ENCODE measurements around the gene FGD4.

Gene FGD4

GRCh38 chr12:32399370-32400113, at the start of gene FGD4:
Gene FGD4 (plus strand): TSS chr12:32399558.
- peak within 1 kb of the TSS; percentile 65 for H3K4me3 ChIP-seq (ENCODE audit: low read depth, low read length)
- DNase-seq (ENCODE audit: low read depth), result peak; percentile 38

DNA sequence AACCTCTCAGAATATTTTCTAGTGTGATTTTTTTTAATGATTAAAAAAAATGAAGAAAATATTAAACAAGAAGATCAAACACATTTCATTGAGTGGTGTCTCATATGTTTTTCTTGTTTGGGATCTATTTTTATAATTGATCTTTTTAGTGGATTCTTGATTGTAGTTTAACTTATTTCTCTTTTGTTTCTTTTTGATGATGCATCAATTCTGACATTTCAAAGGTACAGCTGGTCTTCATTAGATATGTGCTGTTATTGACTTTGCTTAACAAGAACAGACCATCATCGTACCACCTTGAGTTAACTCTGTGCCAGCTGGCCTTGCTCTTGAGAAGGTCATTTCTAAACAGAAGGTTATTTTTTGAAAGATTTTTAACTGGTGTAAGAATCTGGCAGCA, 45.8 kb upstream of the FGD4 start:
- H3K4me3 ChIP-seq (ENCODE audit: low read depth, low read length), result no peak overlapping the region
- no peak for DNase-seq (ENCODE audit: low read depth)

DNA sequence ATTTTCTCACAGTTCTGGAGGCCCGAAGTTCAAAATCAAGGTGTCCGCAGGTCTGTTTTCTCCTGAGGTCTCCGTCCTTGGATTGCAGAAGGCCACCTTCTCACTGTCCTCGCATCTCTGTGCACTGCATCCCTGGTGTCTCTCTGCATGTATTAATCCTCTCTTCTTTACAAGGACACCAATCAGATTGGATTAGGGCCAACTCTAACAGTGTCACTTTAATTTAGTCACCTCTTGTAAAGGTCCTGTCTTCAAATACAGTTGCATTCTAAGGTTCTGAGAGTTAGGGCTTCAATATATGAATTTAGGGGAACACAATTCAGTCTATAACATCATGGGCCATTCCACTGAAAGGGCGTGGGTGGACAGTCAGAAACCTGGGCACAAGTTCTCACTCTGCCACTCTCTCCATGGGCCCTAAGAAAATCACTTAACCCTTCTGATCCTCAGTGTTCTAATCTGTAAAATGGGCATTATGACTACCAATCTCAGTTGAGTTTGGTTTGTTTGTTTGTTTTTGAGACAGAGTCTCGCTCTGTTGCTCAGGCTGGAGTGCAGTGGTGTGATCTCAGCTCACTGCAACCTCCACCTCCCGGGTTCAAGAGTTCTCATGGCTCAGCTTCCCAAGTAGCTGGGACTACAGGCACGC, 41.6 kb upstream of the FGD4 start:
- no peak for DNase-seq (ENCODE audit: low read depth)
- H3K4me3 ChIP-seq (ENCODE audit: low read depth, low read length), result no peak overlapping the region

DNA sequence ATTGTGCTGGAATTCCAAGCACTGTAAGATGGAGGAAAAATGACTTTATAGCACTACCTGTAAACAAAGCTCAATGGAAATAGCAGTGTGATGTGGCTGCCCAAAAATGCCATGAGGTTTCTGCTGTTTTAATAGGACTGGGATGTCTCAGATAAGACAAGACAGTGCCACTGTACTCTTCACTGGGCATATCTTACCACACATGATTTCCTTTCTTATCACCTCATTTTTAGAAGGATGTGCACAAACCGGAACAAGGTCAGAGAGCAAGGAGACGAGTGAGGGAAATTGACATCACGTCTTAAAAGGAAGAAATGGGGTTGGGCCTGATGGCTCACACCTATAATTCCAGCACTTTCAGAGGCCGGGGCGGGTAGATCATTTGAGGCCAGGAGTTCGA, 38.4 kb upstream of the FGD4 start:
- H3K4me3 ChIP-seq (ENCODE audit: low read depth, low read length), result no peak overlapping the region
- DNase-seq (ENCODE audit: low read depth), result no peak

GRCh38 chr12:32362892-32363291, 36.5 kb upstream of the FGD4 start:
- no peak for DNase-seq (ENCODE audit: low read depth)
- no peak overlapping the region for H3K4me3 ChIP-seq (ENCODE audit: low read depth, low read length)

DNA sequence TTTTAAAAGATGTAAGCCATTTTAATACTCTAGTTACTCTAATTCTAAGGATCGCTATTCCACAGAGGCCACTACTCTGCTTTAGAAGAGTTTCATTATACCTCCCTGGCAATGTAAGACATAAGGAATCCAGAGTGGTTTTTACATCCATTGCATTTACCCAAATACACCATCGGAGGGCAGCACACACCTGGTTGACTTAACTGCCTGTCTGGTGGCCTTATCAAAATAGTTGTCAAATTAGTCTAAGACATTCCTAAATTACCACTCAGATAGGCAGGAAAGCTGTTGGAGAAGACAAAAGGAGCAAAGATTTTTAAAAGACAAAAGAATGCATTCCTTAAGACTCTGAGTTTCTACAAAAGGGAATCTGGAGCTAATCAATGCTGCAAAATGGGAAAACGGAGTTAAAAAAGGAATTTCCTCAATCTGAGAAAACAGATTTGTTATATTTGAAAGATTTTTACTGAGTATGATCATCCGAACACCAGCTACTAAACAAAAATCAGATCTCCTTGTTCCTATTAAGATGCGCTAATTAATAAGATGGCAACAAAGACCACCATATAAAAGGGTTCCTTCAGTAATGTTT, 33.8 kb upstream of the FGD4 start:
- no peak overlapping the region for H3K4me3 ChIP-seq (ENCODE audit: low read depth, low read length)
- peak; percentile 27 for DNase-seq (ENCODE audit: low read depth)

DNA sequence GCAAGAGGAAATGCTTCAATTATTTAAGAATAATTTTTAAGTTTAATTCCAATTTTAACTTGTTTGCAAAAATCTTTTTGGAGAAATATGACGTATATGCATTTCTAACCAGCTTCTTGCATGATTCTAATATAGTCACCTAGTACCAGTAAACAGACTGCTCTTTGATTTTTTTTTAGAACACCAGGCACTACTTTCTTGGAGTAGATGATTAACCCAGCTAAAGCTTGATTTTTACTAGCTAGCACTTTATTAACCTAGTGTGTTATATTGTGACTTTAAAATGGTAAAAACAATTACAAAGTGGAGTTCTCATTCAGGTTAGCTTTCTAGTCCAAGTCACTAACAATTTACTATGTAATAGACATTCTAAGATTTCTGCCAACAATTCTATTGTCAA, 32.6 kb upstream of the FGD4 start:
- DNase-seq (ENCODE audit: low read depth), result no peak

GRCh38 chr12:32367381-32367780, 32.0 kb upstream of the FGD4 start:
- no peak for DNase-seq (ENCODE audit: low read depth)
- no peak overlapping the region for H3K4me3 ChIP-seq (ENCODE audit: low read depth, low read length)

More for the DNA sequence above, 32.6 kb upstream of the FGD4 start:
- H3K4me3 ChIP-seq (ENCODE audit: low read depth, low read length), result no peak overlapping the region

- H3K4me3 ChIP-seq (ENCODE audit: low read depth, low read length), result no peak overlapping the region
- DNase-seq (ENCODE audit: low read depth), result peak; percentile 7
These were observed 30.2 kb upstream of the FGD4 start for GRCh38 chr12:32369202-32369601.

DNA sequence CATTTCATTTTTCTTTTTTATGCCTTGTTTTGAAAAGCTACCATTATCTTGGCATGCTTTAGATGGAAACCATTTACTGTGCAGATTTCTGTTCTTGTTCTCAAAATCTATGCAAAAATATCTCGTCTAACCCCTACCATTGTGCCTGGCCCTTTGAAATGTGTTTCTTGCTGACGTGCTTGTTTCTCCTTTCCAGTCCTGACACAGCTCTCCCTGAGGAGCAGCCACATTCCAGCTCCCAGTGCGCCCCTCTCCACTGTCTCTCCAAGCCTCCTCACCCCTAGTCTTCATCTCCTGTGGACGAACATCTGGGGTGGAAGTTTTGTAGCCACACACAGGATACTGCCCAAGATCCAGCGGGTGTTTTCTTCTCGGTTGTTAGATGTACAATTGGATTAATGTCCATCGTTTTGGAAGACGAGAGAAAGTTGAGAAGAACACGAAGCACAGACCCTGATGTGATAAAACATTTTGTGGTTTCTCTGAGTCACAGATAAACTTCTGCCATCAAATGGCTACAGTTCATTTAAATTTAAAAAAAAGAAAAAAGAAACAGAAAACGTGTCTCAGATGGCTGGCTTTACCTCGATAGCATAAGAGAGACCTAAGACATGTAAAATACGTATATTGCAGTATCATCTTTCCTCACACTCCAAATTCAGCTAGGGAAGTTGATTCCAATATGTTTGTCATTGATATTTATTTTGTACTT, 21.9 kb upstream of the FGD4 start:
- no peak overlapping the region for H3K4me3 ChIP-seq (ENCODE audit: low read depth, low read length)
- no peak for DNase-seq (ENCODE audit: low read depth)

GRCh38 chr12:32379213-32379612, 20.1 kb upstream of the FGD4 start:
- no peak overlapping the region for H3K4me3 ChIP-seq (ENCODE audit: low read depth, low read length)
- no peak for DNase-seq (ENCODE audit: low read depth)

- no peak overlapping the region for H3K4me3 ChIP-seq (ENCODE audit: low read depth, low read length)
- DNase-seq (ENCODE audit: low read depth), result no peak
These were observed 19.7 kb upstream of the FGD4 start for GRCh38 chr12:32379667-32380066.

- DNase-seq (ENCODE audit: low read depth), result no peak
These were observed 17.1 kb upstream of the FGD4 start for GRCh38 chr12:32382226-32382625.

DNA sequence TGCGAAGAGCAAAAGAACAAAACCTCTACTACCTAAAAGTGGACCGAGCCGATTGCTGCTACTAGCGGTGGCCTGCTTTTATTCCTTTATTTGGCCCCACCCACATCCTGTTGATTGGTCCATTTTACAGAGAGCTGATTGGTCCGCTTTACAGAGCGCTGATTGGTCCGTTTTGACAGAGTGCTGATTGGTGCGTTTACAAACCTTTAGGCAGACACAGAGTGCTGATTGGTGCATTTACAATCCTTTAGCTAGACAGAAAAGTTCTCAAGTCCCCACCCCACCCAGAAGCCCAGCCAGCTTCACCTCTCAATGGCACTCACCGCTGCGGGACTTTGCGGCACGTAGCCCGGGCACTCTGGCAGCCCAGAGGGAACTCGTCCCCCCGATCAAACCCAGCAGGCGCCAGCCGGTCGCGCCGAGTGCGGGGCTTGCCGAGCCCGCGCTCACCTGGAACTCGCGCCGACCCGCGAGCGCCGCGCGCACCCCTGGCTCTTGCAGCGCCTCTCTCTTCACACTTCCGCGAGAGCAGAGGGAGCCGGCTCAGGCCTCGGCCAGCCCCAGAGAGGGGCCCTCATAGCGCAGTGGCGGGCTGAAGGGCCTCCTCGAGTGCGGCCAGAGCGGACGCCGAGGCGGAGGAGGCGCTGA, 8.7 kb upstream of the FGD4 start:
- no peak for DNase-seq (ENCODE audit: low read depth)
- peak overlapping the region; percentile 42 for H3K4me3 ChIP-seq (ENCODE audit: low read depth, low read length)

More at GRCh38 chr12:32382226-32382625, 17.1 kb upstream of the FGD4 start:
- no peak overlapping the region for H3K4me3 ChIP-seq (ENCODE audit: low read depth, low read length)

DNA sequence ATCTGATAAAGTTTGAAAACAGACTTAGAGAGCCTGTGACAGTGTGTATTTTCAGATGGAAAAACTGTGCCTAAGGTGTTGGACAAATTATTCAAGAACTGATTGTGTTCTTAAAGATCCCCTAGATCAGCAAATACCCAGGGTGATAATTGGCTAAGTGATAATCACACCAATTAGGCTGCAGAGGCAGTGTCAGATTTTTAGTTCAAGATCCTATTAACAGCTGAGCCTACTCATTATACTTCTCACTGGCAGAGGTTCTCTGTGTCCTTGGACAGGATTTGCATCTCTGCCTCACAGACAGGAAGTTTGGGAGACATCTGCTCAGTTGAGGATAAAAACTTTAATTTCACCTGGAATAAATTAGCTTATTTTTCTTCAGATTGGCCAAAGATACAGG, 4.3 kb upstream of the FGD4 start:
- no peak overlapping the region for H3K4me3 ChIP-seq (ENCODE audit: low read depth, low read length)
- no peak for DNase-seq (ENCODE audit: low read depth)

GRCh38 chr12:32397696-32398095, 1.7 kb upstream of the FGD4 start:
- no peak for DNase-seq (ENCODE audit: low read depth)
- no peak overlapping the region for H3K4me3 ChIP-seq (ENCODE audit: low read depth, low read length)

- DNase-seq (ENCODE audit: low read depth), result no peak
- no peak overlapping the region for H3K4me3 ChIP-seq (ENCODE audit: low read depth, low read length)
These were observed 1.2 kb upstream of the FGD4 start for GRCh38 chr12:32398181-32398580.

GRCh38 chr12:32398816-32399369, 465 bp upstream of the FGD4 start:
- peak overlapping the region; percentile 65 for H3K4me3 ChIP-seq (ENCODE audit: low read depth, low read length)
- DNase-seq (ENCODE audit: low read depth), result no peak

DNA sequence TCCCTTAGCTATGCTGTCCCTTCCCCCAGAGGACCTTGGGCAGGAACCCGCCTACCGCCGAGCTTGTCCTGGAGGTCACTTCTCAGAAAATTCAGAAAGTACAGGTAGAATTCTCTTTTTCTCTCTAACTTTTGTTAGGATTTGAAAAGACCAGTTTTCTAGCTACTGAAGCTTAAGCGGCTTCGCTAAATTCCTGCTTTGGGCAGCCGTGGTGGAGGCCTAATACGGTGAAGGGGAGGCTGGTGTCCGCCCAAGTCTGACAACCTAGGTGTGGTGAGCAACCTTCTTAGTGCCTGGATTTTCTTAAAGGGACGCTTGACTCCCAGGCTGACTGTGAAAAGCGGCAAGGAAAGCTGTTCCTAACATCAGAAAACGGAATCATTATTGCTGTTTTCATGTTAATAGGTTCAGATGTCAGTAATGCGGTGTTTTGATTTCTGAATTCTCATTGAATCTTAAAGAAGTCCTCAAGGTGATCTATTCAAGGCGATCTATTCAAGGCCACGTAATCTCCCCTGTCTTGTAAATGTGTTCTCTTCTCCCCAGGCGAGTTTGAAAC, 835 bp downstream of the FGD4 start:
- H3K4me3 ChIP-seq (ENCODE audit: low read depth, low read length), result peak overlapping the region; percentile 65
- no peak for DNase-seq (ENCODE audit: low read depth)

Data from skeletal muscle cell (primary cell).